GM19043 (cell line): ENCODE results near the gene PP2D1.
"Not testable (repeated sequence)": the region's sequence is repeated elsewhere in the genome, so short reads cannot be mapped to it uniquely, and the experiment has no call there.

Experiments used
- ATAC-seq: cut with Tn5 transposase; IDR thresholded peaks from one replicate; pipeline ENCODE4 v1.9.1; 2021; ENCODE audit warnings: low read depth; ENCODE audit not compliant: unreplicated experiment

PP2D1 gene, protein sequence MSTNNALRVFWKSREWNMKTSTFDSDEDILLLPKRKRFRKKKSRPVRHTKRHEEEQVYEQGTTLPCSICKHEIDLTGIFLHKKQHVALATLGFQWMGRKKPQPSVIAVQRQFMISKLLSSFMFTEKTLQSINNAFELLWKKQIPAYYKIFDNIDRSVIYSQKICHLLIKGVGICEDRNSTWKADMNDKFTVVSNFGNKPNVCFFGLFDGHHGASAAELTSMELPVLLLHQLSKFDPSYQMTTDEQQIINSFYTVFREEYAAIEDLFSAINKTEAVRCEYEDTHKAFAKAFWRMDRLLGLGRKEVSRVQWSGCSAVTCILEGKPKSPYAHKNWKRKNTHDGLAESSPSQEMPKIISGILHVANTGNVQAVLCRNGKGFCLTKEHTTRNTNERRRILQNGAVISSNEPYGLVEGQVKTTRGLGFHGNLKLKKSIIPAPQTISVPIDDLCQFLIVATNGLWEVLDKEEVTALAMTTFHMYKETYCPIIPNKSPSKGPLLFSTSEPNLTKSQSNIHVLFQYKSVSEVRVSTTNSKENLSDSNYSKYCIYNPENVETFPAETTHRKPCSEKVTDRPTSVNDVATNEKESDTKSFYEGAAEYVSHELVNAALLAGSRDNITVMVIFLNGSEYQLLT

DNA sequence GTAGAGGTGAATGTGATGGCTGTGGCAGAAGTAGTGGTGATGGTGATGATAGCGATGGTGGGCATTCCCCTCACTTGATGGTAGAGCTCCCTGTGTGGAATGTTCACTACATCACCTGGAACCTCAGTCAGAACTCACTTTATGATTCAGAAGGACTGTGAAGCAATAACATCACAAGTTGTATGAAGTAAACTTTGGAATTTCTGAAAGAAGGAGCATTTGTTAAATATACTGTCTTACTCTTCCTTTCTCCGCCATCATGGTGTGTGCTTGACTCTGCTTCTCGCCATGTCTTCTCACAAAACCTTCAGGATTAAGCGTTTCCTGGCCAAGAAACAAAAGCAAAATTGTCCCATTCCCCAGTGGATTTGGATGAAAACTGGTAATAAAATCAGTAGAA lies at the start of gene PP2D1:
Gene PP2D1 (minus strand): TSS at position 101 of the 400 bp plus-strand sequence. CDS start 192 bp downstream, outside the sequence.
- no peak for ATAC-seq

DNA sequence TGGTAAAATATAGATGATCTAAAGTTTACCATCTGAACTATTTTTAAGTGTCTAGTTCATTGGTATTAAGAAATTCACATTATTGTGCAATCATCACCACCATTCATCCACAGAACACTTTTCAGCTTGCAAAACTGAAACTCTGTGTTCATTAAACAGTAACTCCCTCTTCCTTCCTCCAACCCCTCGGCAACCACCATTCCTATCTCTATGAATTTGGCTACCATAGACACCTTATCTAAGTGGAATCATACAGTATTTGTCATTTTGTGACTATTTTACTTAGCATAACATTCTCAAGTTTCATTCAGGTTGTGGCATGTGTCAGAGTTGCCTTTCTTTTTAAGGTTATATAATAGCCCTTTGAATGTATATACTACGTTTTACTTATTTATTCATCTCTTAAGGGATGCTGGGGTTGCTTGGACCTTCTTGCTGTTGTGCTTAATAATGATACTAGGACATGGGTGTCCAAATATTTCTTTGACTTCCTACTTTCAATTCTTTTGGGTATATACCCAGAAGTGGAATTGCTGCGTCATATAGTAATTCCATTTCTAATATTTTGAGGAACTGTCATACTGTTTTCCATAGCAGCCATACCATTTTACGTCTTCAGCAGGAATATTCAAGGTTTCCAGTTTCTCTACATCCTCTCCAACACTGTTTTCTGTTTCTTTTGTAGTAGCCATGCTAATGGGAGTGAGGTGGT lies 49.1 kb upstream of the PP2D1 start:
- ATAC-seq = peak; percentile 67

DNA sequence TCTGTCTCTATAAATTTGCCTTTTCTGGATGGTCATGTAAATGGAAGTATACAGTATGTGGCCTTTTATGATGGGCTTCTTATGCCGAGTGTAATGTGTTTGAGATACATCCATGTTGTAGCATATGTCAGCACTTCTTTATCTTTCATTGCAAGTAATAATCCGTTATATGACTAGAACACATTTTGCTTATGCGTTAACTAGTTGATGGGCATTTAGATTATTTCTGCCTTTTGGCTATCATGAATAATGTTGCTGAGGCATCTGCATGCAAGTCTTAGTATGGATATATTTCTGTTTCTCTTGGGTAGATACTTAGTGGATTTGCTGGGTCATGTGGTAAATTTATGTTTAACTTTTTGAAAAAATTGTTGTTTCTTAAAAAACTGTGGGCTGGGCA lies 47.9 kb upstream of the PP2D1 start:
- ATAC-seq = no peak

DNA sequence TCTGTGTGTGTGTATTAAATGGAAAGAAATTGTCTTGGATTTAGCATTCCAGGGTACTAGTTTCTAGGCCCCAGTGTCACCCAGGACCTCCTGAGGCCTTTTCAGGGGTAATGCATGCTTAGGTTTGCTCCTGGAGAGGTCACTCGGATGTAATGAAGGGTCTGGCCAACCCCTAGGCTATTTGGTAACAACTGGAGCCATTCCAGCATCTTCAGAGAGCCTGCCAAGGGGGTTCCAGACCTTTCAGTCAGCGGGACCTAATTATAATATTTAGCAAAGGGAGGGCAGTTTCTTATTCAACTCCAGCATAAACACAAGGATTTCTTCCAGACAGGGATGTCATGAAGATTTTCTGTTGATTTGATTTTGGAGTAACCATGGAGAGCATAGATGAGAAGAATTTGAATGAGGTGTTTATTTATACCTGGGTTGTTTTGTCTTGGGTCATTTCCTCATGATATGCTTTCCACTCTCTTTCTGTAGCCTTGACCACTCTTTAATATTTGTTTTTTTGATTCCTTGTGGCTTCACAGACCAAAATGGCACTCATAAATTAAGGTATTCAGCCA lies 45.6 kb upstream of the PP2D1 start:
- no peak for ATAC-seq

DNA sequence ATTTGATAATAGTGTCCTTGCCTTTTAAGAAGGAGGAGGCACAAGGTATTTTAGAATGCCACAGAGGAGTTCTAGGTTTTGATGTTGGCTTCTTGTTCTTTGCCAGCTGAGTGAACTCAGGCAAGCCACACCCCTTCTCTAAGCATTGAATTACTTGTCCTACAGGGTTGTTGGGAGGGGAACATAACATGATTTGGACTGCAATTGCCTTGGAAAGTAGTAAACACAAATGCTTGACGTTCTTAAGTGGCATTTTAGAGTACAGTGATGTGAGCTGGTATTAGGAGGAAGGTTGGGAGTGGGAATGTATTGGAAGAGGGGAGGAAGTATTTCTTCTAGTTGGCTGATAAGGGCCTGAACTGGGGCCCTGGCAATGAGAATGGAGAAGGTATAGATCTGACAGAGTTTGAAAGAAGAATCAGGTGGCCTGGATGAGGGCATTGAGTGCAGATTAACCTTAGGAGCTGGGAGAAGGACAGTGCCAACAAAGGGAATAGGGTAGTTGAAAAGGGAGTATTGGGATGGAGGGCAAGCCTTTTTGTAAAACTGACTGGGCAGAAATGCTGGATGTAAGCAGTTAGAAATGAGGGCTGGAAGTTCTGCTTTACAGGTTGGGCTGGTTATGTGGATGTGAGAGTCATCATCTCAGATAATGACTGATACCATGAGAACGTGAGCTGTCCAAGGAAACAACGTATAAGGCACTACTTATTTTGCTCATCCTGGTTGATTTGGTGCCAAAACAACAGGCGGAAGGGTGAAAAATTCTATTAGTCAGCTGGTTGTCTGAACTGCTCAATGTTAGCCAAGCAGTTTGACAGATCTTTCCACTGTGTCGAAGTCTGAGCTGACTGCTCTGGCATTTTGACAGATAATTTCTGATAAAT lies 44.9 kb upstream of the PP2D1 start:
- peak; percentile 31 for ATAC-seq

DNA sequence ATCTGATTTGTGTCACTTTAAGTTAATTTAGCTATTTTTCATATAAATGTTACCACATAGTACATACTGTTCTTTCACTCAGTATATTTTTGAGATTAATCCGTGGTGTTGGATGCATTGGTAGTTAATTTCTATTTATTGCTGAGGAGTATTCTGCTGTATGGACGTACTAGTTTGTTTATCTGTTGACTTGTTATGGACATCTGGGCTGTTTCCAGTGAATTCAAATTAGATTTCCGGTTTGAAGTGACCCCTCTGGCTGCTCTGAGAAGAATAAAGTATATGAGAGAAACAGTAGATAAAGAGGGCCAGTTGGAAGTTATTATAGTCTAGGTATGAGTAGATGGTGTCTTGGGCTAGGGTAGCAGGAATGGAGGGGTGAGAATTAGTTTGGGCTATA lies 43.8 kb upstream of the PP2D1 start:
- no peak for ATAC-seq

DNA sequence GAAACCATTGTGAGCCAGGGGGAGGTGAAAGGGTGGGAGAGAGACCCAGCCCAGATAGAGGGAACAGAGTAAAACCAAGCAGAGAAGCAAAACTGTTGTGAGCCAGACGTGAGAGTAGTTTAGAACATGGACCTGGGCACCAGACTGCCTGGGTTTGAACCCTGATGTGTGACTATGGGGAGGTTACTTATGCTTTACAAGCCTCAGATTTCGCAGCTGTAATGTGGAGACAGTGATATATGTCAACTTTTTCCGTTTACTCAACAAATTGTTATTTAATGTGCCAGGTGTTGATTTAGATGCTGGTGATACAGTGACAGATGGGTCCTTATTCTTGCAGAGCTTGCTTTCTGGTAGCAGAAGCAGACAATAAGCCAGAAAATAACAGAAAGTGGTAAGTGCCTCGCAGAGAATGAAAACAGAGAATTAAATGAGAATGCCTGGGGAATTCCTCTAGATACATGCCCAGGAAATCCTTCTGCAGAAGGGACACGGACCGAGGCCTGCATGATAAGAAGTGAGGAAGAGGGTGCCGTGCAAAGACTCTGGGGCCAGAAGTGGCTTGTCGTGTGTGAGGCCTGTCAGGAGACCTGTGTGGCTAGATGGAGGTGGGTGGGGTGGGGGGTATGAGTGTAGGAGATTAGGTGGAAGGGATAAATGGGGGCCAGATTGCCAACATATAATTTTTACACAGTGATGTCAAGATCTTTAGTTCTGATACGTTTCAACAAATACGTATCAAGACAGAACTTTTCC lies 43.1 kb upstream of the PP2D1 start:
- peak; percentile 7 for ATAC-seq

DNA sequence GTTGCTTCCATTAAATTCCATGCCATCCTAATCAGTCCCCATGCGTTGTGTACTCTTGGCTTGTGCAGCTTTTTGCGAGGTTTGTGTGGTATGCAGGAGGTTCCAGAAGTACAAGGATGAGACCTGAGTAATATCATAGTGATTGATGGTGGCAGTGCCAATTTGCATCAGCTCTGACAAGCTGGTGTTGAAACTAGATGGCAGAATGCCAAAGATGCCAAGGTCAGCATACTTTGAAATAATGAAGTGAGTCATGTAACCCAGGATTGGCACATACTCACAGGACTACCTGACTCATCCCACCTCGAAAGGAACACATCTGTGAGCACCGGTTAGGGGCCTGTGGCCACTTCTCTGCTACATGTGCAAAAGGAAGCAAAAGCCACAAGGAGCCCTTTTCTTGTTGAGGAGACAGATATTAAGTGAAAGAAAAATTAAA lies 42.5 kb upstream of the PP2D1 start:
- ATAC-seq = peak; percentile 86

DNA sequence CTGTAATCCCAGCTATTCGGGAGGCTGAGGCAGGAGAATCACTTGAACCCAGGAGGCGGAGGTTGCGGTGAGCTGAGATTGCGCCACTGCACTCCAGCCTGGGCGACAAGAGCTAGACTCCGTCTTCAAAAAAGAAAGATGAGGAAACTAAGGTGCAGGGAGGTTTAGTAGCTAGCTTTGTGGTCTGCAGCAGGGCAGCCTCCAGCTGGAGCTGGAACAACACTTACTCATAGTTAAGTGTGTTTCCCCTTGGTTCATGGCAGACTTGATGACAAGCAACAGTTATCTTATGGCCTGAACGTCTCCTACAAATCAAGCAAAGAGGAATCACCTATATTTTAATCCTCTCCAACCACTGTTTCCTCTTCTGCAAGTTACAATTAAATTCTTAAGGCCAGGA lies 40.8 kb upstream of the PP2D1 start:
- no peak for ATAC-seq

DNA sequence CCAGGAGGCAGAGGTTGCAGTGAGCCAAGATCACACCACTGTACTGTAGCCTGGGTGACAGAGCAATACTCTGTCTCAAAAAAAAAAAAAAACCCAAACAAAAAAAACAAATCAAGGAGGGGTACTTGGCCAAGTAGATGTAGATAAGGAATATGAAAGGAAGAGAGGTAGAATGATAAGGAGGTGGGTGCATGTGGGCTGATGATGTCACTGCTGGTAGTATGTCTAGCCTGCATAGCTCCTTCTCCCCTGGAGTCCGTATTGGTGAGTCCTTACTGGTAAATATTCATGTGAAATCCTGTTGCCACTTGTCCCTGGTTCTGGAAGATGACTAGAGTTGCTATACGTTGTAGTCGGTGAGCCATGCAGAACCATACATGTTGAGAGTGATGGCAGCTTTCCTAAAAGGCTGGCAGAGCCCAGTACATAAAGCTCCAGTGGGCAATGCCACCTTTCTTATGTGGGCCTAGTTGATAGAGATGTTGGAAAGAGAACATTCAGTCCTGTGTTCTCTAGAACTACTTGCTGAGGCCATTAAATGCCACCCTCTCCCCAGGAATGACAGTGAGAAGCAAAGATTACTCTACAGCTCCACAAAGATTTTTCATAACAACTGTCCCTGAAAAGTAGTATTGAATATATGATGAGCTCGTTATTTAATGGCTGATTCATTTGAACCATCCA lies 39.2 kb upstream of the PP2D1 start:
- no peak for ATAC-seq

DNA sequence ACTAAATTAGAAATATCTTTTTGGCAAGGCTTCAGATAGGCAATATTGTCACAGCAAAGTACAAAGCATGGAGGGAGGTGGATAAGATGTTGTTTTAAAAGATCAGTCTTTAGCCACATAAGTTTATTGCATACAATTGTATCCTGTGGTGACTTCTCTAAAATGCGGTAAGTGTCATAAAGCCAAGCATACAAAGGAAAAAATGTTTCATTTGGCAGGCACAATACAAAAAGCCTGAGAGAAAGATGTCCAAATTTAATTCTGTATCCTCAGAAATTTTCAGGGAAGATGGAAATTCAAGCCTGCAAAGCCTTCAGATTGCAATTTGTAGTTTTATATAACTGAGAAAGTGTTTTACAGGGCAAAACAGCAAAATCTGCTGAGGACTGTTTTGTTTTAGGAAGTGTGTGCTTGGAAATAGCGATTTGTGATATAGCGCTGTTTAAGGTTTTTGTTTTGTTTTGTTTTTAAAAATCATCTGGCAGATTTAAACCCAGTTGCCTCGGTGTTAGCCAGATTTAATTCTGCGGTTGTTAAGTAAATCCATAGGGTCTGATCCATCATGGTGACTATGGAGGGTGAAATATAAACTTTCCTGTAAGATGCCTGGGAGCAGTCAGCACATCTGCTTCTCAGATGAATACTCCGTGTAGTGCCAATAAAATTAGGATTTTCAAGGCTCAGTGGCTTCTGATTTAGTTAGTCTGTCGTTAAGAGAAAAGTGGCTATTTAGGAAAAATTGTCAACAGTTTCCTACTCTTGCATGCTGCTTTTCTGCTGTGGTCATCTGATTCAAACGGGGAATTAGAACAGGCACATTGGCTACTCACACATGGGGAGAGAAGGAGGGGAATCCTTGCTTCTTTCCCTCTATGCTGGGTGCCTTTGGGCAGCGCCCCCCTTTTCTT lies 36.2 kb upstream of the PP2D1 start:
- ATAC-seq = no peak

DNA sequence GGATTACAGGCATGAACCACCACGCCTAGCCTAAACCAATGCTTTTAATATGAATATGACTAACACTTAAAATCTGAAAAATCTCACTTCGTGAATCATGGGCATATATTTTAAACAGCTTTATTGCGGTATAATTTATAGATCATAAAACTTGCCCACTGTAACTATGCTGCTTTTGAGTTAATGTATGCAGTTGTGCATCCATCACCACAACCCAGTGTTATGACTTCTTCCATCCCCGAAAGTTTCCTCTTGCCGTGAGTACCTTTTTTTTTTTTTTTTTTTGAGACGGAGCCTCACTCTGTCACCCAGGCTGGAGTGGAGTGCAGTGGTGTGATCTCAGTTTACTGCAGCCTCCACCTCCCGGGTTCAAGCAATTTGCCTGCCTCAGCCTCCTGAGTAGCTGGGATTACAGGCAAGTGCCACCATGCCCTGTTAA lies 35.3 kb upstream of the PP2D1 start:
- ATAC-seq = no peak

DNA sequence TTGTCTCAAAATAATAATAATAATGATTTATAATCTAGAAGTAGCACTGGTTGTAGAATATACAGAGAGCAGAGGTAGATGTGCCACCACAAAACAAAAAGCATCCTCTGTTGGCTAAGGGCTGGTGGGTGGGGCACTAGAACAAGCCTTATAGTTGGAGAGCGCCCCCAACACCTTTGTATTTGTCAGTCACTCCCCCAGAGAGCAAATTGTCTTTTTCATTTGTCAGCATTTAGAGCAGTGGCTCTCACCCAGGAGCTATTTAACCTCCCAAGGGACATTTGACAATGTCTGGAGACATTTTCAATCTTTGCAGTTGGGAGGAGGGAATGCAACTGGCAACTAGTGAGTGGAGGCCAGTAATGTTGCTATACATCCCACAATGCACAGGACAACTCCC lies 34.5 kb upstream of the PP2D1 start:
- no peak for ATAC-seq

DNA sequence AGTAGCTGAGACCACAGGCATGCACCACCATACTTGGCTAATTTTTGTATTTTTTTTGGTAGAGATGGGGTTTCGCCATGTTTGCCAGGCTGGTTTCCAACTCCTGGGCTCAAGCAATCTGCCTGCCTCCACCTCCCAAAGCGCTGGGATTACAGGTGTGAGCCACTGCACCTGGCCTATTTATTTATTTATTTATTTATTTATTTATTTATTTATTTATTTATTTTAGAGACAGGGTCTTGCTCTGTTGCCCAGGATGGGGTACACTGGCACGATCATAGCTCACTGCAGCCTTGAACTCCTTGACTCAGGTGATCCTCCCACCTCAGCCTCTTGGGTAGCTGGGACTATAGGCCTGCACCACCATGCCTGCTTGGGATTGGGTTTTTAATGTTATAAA lies 33.1 kb upstream of the PP2D1 start:
- ATAC-seq = not testable (repeated sequence)

DNA sequence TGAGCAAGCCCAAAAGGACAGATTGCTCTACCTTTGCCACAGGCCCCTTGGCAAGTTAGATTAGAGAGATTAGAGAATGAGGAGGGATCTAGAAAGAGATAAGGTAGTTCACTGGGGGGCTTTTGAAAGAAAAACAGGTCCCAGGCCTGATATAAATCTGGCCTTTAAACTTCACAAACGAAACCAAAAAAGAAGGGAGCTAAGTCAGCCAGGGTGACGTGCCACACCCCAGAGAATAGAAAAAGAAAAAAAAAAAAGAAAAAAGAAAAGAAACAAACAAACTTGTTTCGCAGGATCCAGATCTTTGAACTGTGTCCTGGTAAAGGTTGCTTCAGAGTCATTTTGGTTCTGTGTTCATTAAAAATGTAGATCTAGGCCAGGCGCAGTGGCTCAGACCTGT lies 31.8 kb upstream of the PP2D1 start:
- ATAC-seq = no peak

DNA sequence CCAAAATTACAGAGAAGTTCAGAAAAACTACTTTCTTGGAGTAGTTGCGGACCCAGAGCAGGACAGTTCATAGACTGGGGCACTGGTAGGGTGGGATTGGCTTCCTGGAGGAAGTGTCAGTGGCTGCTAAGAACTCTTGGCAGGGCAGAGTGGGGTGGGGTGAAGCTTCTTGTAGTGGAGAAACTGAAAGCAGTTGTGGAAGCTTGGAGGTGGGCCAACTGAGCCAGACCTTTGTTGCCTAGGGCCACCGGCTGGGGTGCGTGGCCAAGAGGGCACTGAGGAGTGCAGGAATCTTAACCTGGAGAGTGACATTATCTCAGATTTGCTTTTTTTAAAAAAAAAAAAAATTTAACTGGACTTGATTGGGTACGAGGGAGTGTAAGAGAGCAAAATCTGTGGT lies 31.3 kb upstream of the PP2D1 start:
- ATAC-seq = peak; percentile 23

DNA sequence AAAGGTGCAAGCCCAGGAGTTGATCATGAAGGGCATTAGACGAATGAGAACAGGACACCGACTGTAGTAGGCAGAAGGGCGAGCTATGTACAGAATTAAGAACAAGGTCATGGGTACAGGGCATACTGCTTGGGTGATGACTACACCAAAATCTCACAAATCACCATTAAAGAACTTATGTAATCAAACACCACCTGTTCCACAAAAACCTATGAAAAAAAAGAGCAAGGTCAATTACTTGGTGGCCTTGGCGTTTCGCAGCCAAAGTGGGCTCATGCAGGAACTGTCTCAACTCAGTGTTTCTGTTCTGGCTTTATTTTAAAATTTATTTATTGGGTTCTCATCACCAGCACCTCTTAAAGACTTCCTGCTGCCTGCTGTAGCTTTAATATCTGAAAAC lies 30.3 kb upstream of the PP2D1 start:
- ATAC-seq = no peak
